GM23338 (cell line): Measurements from ENCODE around the gene RNF220.

Source experiments
- POLR2AphosphoS5 ChIP-seq: IDR thresholded peaks from 2 replicates; pipeline ENCODE4 v1.6.1; 2016; ENCODE audit warnings: antibody characterized with exemption, low read depth
- ZNF331 ChIP-seq: fragments of 250-450 bp; sonication (Bioruptor Pico); IDR thresholded peaks from 2 replicates; pipeline ENCODE4 v1.5.0; 2020; ENCODE audit warnings: low read depth, mild to moderate bottlenecking, moderate library complexity
- TF ChIP-seq, protein P1 (sequence below), 2 experiments: fragments of 200-600 bp in 1 of 2; sonication (generic) in 1 of 2; conservative IDR thresholded peaks; 2 replicates each; pipeline versions ENCODE4 v1.5.1 to v1.6.1; 2016 to 2017; ENCODE audit warnings: antibody characterized with exemption in 2 of 2, low read depth in 2 of 2, mild to moderate bottlenecking in 2 of 2, moderate library complexity in 1 of 2

DNA sequence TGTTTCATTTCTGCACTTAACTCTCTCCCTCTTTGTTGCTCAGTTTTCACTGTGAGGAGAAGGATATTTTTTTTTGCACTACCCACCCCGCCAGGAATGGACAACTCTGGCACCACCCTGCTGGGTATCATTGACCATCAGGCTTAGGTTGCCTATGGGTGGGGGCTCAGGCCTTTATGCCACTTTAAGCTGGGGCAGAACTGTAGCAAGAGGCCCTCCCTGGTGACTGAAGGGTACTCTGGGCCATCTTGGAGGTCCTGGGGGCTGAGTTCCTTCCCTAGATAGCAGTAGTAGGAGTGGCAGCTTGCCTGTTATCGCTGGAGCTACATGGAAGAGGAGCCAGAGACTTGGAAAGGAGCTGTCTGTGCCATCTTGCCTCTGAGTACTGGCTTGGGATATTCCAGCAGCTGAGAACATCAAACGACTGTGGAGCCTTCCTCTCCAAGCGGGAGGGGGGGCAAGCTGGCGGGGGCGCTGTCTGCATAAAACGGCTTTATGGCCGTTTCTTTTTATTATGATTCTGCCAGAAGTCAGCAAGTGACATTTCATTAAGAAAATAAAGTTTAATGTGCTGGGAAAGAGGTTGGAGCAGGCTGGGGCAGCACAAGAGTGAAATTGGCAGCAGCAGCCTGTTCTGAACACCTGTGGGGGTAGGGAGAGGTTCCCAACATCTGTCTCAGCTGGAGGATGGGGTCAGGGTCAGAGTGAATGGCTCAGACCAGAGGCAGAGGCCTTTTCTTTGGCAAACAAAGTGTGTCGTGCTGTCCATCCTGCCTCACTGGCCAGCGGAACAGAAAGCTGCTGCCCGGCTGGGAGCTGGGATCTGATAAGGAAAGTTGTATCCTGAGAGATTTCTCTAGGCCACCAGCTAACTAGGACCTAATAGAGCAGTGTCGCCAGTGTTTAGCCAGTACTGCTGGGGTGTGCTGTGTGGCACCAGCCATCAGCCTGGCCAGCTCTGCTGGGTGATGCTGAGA is 236.4 kb downstream of the RNF220 start:
- TF ChIP-seq, protein P1, sequence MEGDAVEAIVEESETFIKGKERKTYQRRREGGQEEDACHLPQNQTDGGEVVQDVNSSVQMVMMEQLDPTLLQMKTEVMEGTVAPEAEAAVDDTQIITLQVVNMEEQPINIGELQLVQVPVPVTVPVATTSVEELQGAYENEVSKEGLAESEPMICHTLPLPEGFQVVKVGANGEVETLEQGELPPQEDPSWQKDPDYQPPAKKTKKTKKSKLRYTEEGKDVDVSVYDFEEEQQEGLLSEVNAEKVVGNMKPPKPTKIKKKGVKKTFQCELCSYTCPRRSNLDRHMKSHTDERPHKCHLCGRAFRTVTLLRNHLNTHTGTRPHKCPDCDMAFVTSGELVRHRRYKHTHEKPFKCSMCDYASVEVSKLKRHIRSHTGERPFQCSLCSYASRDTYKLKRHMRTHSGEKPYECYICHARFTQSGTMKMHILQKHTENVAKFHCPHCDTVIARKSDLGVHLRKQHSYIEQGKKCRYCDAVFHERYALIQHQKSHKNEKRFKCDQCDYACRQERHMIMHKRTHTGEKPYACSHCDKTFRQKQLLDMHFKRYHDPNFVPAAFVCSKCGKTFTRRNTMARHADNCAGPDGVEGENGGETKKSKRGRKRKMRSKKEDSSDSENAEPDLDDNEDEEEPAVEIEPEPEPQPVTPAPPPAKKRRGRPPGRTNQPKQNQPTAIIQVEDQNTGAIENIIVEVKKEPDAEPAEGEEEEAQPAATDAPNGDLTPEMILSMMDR (conservative IDR thresholded peaks at IDR 0.05; ENCODE audit: low read depth in 2 of 2), result no peak
- TF ChIP-seq ZNF331 (CRISPR knock-in tag), result no peak
- TF ChIP-seq POLR2AphosphoS5, result no peak
